Right renal cortex interstitium (tissue), 3 donors: ENCODE measurements around the gene CLUH. TPM values are rescaled to one million over a fixed set of nuclear protein-coding genes. Genes with fewer than 3 reads are reported as not detected.
"Not testable (repeated sequence)": the region's sequence is repeated elsewhere in the genome, so short reads cannot be mapped to it uniquely, and the experiment has no call there.

ENCODE experiments used
- DNase-seq, 3 donors: peaks; one replicate each; pipeline ENCODE4 v3.0.0-alpha.2; 2013; ENCODE audit warnings: low read depth in 3 of 3, low spot score in 2 of 3
- polyA plus RNA-seq, 3 donors: library from polyadenylated mRNA; unstranded; fragments of 120-200 nt; gene quantifications; one replicate each; pipeline ENCODE4 v1.2.1, GENCODE V29; 2013; ENCODE audit not compliant: insufficient read length in 3 of 3

Gene CLUH
- polyA plus RNA-seq, 3 donors: 37.0 to 46.0 (median 44.8) TPM

- no peak for DNase-seq
These were observed 22.0 kb downstream of the CLUH start for GRCh38 chr17:2689411-2690164.

GRCh38 chr17:2688351-2689342 is 22.9 kb downstream of the CLUH start:
- no peak for DNase-seq

- DNase-seq: no peak
These were observed 24.5 kb downstream of the CLUH start for GRCh38 chr17:2687074-2687418.

- DNase-seq: no peak
These were observed 25.9 kb downstream of the CLUH start for GRCh38 chr17:2685696-2686095.

- DNase-seq: no peak
These were observed 27.0 kb downstream of the CLUH start for GRCh38 chr17:2684549-2684948.

- DNase-seq: no peak
These were observed 27.7 kb downstream of the CLUH start for GRCh38 chr17:2683912-2684311.

- DNase-seq: no peak
These were observed 29.2 kb downstream of the CLUH start for GRCh38 chr17:2682176-2682938.

GRCh38 chr17:2681650-2682049 is 29.9 kb downstream of the CLUH start:
- DNase-seq: no peak

GRCh38 chr17:2680961-2681360 is 30.6 kb downstream of the CLUH start:
- DNase-seq: no peak

- DNase-seq: not testable (repeated sequence)
These were observed 32.3 kb downstream of the CLUH start for GRCh38 chr17:2679247-2679646.

- DNase-seq: no peak
These were observed 39.5 kb downstream of the CLUH start for GRCh38 chr17:2672026-2672425.

GRCh38 chr17:2660410-2660809 is 51.2 kb downstream of the CLUH start:
- not testable (repeated sequence) for DNase-seq

- DNase-seq: not testable (repeated sequence)
These were observed 52.2 kb downstream of the CLUH start for GRCh38 chr17:2659337-2659736.

GRCh38 chr17:2656283-2656682 is 55.3 kb downstream of the CLUH start:
- DNase-seq: no peak

GRCh38 chr17:2655546-2655945 is 56.0 kb downstream of the CLUH start:
- DNase-seq: no peak

GRCh38 chr17:2652911-2653310 is 58.7 kb downstream of the CLUH start:
- DNase-seq: not testable (repeated sequence)

GRCh38 chr17:2649191-2649590 is 62.4 kb downstream of the CLUH start:
- no peak for DNase-seq

GRCh38 chr17:2647957-2648356 is 63.6 kb downstream of the CLUH start:
- DNase-seq: no peak

GRCh38 chr17:2644971-2645370 is 66.6 kb downstream of the CLUH start:
- no peak for DNase-seq
